NT2/D1 (cell line): Measurements from ENCODE around the gene NELFB.
"Not testable (repeated sequence)": the region's sequence is repeated elsewhere in the genome, so short reads cannot be mapped to it uniquely, and the experiment has no call there.

ENCODE experiments used
- DNase-seq: peaks from one replicate; pipeline ENCODE4 v3.0.0-alpha.2; 2011; ENCODE audit warnings: low read depth, low spot score
- H3K27me3 ChIP-seq: 2 replicates; pipeline ENCODE4 v1.6.0; 2011; ENCODE audit warnings: mild to moderate bottlenecking; ENCODE audit not compliant: insufficient read length, insufficient read depth
- H3K36me3 ChIP-seq: 2 replicates; pipeline ENCODE4 v1.6.1; 2011; ENCODE audit warnings: mild to moderate bottlenecking, low read length, mixed read lengths; ENCODE audit not compliant: insufficient read depth, insufficient read length
- H3K4me1 ChIP-seq: 2 replicates; pipeline ENCODE4 v1.5.1; 2011; ENCODE audit not compliant: insufficient read depth, insufficient read length
- H3K4me3 ChIP-seq: 2 replicates; pipeline ENCODE4 v1.5.1; 2011; ENCODE audit warnings: low read depth; ENCODE audit not compliant: insufficient read length
- H3K9ac ChIP-seq: 2 replicates; pipeline ENCODE4 v1.6.0; 2011; ENCODE audit warnings: low read depth; ENCODE audit not compliant: insufficient read length
- H3K9me3 ChIP-seq: 2 replicates; pipeline ENCODE4 v1.5.1; 2011; ENCODE audit warnings: mild to moderate bottlenecking, low read length; ENCODE audit not compliant: insufficient read depth
- SUZ12 ChIP-seq: IDR thresholded peaks from 2 replicates; pipeline ENCODE4 v1.6.1; 2011; ENCODE audit not compliant: insufficient read length, insufficient read depth; ENCODE audit errors: extremely low read depth
- YY1 ChIP-seq: IDR thresholded peaks from 2 replicates; pipeline ENCODE4 v1.6.1; 2011; ENCODE audit not compliant: insufficient read length, insufficient read depth
- ZNF274 ChIP-seq: IDR thresholded peaks from 2 replicates; pipeline ENCODE4 v1.6.1; 2011; ENCODE audit warnings: mild to moderate bottlenecking, low read depth, low read length

Gene NELFB

DNA sequence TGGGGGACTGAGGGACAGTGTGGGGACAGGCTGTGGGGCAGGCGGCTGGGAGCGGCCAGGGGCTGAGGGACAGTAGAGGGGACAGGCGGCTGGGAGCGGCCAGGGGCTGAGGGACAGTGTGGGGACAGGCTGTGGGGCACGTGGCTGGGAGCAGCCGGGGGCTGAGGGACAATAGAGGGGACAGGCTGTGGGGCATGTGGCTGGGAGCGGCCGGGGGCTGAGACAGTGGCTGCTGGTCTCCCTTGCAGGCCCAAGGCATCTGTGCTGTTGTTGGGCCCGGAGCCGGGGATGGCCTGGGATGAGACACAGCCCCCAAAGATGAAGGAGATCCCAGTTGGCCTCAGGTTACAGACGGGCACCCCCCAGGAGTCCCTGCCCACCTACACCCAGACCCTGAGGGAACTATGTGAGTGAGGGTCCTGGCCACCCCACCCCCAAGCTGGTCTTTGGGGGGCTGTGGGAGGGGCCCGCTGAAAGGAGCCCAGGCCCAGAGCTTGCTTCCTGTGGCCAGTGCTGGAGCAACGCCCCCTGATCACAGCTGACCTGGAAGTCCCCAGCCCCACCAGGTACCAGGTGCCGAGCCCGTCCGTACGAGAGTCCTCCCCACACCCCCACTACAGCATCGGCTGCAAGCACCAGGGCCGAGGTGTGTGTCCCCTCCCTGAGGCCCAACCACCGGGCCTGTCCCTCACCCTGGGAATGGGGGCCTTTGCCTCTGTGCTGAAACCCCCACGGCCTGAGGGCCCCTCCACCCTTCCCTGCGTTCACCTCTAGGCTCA, 3.4 kb upstream of the NELFB start:
- H3K36me3 ChIP-seq, result peaks cover 9% of the 10 kb centered on the region
- H3K27me3 ChIP-seq, result no peaks in the 10 kb centered on the region
- H3K4me3 ChIP-seq, result no peak overlapping the region
- no peak for DNase-seq
- TF ChIP-seq ZNF274 (no peak), SUZ12 (no peak), YY1 (no peak)
- no peaks in the 10 kb centered on the region for H3K9me3 ChIP-seq
- H3K4me1 ChIP-seq, result peaks cover 42% of the 10 kb centered on the region
- peak overlapping the region; percentile 57 for H3K9ac ChIP-seq

DNA sequence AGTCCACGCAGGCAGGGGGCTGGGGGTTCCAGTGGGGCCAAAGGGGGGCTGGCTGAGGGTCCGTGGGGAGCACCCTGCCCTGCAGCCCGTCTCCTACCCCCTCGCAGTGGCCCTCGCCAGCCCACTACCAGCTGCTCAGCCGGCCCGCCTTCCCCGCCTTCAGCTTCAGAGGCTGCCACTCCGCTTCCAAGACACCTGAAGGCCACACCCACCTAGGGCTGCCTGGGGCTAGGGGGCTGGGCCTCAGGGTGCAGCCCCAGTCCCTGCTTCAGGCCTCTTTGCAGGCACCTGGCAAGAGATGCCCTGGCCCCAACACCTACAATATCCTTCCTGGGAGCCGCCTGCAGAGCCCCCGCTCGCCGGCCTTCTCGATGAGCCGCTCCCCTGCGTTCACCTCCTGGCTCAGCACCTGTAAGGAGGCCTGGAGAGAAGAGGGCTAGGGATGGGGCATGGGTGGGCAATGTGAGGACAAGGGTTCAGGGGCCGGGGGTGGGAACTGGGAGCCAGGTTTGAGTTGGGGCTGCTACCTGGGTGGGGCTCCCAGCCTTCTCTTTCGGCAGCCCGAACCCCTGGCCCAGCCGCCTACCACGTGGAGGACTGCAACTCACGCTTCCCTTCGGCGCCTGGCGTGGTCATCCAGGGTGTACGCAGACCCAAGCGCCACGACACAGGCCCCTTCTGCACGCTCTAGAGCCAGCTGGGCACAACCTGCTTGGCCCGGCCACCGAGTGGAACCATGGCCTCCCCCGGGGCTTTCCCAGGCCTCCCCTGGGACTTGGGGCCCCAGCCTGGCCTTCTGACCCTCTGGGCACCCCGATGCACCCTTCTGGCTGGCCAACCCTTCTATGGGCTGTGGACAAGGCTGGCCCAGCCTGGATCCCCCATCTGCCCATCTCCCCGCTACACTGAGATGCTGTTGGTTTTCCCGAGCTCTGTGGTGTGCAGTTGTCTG, 2.3 kb upstream of the NELFB start:
- H3K4me1 ChIP-seq, result peaks cover 32% of the 10 kb centered on the region
- peak overlapping the region; percentile 57 for H3K9ac ChIP-seq
- no peak overlapping the region for H3K4me3 ChIP-seq
- no peaks in the 10 kb centered on the region for H3K9me3 ChIP-seq
- no peak for DNase-seq
- H3K36me3 ChIP-seq, result peaks cover 18% of the 10 kb centered on the region
- TF ChIP-seq SUZ12, result no peak
- no peak for TF ChIP-seq YY1
- TF ChIP-seq ZNF274, result no peak
- no peaks in the 10 kb centered on the region for H3K27me3 ChIP-seq

DNA sequence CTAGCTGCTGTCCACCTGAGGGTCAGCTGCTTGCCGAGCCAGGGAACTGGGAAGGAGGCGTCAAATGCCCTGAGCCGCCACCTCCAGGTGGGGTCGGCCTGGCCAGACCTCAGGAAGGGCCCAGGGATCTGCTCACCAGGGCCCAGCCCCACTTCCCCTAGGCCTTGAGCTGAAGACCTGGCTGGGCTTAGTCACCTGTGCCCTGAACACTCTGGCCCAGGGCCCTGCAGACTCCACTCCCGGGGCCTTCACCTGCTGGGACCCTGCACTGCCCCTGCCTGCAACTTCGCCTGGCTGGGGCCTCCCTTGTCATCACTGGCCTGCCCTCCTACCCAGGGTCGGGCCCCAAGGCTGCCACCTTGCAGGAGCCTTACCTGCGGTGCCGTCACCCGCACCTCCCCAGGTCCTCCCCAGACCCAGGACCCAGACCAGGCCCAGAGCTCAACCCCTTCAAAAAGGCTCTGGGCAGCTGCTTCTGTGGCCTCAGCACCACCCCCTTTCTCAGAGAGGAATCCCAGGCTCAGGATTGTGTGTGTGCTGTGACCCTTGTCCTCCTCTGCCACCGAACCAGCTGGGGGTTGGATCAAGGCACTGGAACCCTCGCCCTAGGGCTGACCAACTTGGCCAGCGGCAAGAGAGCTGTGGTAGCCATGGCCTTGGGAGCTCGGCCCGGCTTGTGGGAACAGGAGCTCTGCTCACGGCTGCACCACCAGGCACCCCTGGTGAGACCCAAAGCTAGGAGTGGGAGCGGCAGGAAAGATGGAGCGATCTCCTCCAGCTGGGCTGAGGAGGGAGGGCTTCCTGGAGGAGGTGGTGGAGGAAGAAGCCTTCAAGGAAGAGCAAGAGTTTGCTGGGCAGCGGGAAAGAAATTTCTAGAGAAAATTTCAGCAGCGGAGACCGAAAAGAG, 1.2 kb upstream of the NELFB start:
- Histone ChIP-seq H3K36me3 (peaks cover 29% of the 10 kb centered on the region), H3K9me3 (no peaks in the 10 kb centered on the region), H3K4me3 (peak overlapping the region; percentile 98), H3K4me1 (peaks cover 31% of the 10 kb centered on the region), H3K9ac (peak overlapping the region; percentile 99), H3K27me3 (no peaks in the 10 kb centered on the region)
- TF ChIP-seq YY1 (no peak), SUZ12 (no peak)
- no peak for DNase-seq

DNA sequence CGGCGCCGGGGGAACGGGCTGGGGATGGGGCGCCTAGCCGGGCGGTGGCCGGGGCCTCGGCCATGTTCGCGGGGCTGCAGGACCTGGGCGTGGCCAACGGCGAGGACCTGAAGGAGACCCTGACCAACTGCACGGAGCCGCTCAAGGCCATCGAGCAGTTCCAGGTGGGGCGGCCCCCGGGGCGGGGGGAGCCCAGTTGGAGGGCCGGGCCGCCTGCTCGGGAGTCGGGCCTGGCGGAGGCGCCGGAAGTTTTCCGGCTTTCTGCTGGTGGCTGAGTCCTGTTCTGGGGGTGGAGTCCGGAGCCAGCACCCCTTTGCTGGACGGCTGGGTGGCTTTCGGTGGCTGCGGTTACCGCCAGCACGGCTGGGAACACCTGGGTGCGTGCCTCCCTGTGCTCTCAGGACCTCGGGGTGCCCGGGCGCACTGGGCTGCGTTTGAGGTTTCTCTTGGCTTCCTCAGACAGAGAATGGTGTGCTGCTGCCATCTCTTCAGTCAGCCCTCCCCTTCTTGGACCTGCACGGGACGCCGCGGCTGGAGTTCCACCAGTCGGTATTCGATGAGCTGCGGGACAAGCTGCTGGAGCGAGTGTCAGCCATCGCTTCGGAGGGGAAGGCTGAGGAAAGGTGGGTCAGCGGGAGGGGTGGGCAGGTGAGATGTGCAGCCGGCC, 454 bp downstream of the NELFB start:
- H3K4me1 ChIP-seq, result peaks cover 28% of the 10 kb centered on the region
- peak overlapping the region; percentile 99 for H3K9ac ChIP-seq

DNA sequence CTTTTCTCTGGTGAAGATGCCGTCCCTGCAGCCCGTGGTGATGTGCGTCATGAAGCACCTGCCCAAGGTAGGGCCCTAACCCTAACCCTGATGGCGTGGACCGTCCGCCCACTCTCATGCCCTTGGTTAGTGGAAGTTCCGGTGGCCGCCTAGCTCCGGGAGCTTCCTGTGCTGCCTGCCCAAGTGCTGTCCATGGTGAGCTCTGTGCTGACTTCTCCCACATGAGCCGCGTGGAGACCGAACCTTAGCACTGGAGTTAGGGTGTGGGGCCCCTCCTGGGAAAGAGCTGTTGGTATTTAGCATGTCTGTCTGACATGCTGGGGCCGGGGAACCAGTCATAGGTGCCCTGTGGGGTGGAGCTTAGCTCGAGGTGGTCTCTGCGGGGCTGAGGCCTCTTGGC, 1.2 kb downstream of the NELFB start:
- H3K4me3 ChIP-seq, result peak overlapping the region; percentile 98
- H3K4me1 ChIP-seq, result peaks cover 25% of the 10 kb centered on the region
- DNase-seq, result no peak
- no peak for TF ChIP-seq SUZ12
- no peaks in the 10 kb centered on the region for H3K9me3 ChIP-seq
- no peaks in the 10 kb centered on the region for H3K27me3 ChIP-seq
- peak overlapping the region; percentile 99 for H3K9ac ChIP-seq
- peaks cover 34% of the 10 kb centered on the region for H3K36me3 ChIP-seq

More for the DNA sequence above, 454 bp downstream of the NELFB start:
- H3K9me3 ChIP-seq, result no peaks in the 10 kb centered on the region
- H3K27me3 ChIP-seq, result no peaks in the 10 kb centered on the region
- H3K4me3 ChIP-seq, result peak overlapping the region; percentile 98
- TF ChIP-seq SUZ12 (no peak), YY1 (no peak), ZNF274 (no peak)
- H3K36me3 ChIP-seq, result peaks cover 34% of the 10 kb centered on the region
- DNase-seq, result no peak

DNA sequence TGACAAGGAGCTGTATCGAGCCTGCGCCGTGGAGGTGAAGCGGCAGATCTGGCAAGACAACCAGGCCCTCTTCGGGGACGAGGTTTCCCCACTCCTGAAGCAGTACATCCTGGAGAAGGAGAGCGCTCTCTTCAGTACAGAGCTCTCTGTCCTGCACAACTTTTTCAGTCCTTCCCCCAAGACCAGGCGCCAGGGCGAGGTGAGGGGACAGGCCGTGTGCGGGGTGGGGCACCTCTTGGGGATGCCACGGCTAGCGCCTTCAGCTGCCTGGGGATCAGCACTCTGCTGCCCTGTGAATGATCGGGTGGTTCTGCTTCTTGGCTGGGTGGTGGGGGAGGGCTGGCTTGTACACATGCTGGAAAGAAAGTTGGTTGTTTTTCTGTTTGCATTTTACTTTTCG, 1.7 kb downstream of the NELFB start:
- Histone ChIP-seq H3K4me3 (peak overlapping the region; percentile 98), H3K36me3 (peaks cover 34% of the 10 kb centered on the region), H3K4me1 (peaks cover 23% of the 10 kb centered on the region), H3K9me3 (no peaks in the 10 kb centered on the region), H3K27me3 (no peaks in the 10 kb centered on the region), H3K9ac (peak overlapping the region; percentile 53)
- TF ChIP-seq SUZ12 (no peak), YY1 (no peak), ZNF274 (no peak)
- no peak for DNase-seq

DNA sequence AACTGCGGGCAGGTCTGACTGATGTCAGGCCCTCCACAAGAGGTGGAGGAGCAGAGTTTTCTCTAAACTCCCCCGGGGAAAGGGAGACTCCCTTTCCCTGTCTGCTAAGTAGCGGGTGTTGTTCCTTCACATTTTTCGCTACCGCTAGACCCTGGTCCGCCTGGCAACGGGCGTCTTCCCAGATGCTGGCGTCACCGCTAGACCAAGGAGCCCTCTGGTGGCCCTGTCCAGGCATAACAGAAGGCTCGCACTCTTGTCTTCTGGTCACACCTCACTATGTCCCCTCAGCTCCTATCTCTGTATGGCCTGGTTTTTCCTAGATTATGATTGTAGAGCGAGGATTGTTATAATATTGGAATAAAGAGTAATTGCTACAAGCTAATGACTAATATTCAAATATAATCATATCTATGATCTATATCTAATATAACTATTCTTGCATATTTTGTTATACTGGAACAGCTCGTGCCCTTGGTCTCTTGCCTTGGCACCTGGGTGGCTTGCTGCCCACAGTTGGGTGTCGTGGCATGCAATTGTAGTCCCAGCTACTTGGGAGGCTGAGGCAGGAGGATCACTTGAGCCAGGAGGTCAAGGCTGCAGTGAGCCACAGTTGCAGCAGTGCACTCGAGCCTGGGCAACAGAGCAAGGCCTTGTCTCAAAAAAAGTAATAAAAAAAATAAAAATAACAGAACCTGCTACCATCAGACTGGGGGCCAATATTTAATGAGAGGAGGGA, 7.2 kb downstream of the NELFB start:
- not testable (repeated sequence) for H3K4me1 ChIP-seq, H3K27me3 ChIP-seq, H3K4me3 ChIP-seq, H3K9me3 ChIP-seq, DNase-seq, H3K9ac ChIP-seq
- H3K36me3 ChIP-seq, result peaks cover 64% of the 10 kb centered on the region
